ENCODE results near the gene GALNT15.

The GALNT15 gene

GRCh38 chr3:16234281-16234680, 59.8 kb downstream of the GALNT15 start:
- Mint-ChIP-seq H3K27ac (no peak overlapping the region), H3K27me3 (ENCODE audit: low read depth) (peaks cover 5% of the 10 kb centered on the region), H3K9me3 (no peaks in the 10 kb centered on the region), H3K4me1 (no peaks in the 10 kb centered on the region), H3K4me3 (no peak overlapping the region), H3K36me3 (ENCODE audit: low read depth) (no peaks in the 10 kb centered on the region)
- no peak for TF ChIP-seq CTCF (IDR thresholded peaks at IDR 0.05; ENCODE audit: unreplicated experiment in 3 of 3)

DNA sequence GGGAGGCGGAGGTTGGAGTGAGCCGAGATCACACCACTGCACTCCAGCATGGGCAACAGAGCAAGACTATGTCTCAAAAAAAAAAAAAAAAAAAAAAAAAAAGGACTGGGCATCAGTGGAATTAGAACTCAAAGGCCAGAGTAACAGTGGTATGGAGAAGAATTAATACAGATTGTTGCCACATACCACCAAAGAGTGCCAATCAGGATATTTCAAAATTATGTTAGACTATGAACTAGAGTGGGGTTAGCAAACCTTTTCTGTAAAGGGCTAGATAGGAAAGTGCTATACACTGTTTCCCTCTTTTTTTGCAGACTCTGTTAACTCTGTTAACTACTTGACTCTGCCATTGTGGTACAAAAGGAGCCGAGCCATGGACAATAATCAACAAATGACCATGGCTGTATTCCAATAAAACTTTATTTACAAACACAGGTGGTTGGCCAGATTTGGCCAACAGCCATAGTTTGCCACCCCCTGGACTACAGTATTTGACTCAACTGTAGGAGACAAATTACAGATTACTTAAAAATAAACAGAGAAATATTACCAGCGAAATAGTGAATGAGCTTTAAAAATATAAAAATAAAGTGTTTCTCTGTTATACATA, 61.7 kb downstream of the GALNT15 start:
- H3K36me3 Mint-ChIP-seq (ENCODE audit: low read depth) = no peaks in the 10 kb centered on the region
- H3K4me3 Mint-ChIP-seq = no peak overlapping the region
- no peaks in the 10 kb centered on the region for H3K4me1 Mint-ChIP-seq
- no peaks in the 10 kb centered on the region for H3K9me3 Mint-ChIP-seq
- peaks cover 5% of the 10 kb centered on the region for H3K27me3 Mint-ChIP-seq (ENCODE audit: low read depth)
- H3K27ac Mint-ChIP-seq = no peak overlapping the region
- no peak for TF ChIP-seq CTCF (IDR thresholded peaks at IDR 0.05; ENCODE audit: unreplicated experiment in 3 of 3)

DNA sequence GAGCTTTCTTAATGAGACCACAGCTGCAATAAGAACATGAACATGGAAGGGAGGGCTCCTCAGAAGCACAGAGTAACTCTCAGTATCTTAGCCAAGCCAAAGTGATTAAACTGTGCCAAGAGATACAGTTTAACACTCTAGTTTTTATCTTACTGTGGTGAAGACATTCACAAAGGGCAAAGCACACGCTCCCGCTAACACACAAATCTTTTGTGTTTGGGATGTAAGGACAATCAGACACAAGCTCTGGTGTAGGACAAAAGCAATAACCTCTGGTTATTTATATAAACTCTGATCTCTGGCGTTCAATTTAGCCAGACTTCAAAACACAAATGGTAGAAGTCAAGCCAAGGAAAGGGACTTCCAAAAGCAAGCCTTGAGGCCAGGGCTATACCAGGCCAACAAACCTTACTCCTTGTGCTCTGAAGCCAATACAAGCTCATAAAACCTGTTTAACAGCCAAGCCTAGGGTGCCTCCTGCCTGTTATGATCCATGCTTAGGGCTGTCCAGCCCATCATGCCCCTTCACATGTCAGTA, 62.4 kb downstream of the GALNT15 start:
- H3K36me3 Mint-ChIP-seq (ENCODE audit: low read depth) = no peaks in the 10 kb centered on the region
- no peaks in the 10 kb centered on the region for H3K4me1 Mint-ChIP-seq
- no peaks in the 10 kb centered on the region for H3K9me3 Mint-ChIP-seq
- peaks cover 8% of the 10 kb centered on the region for H3K27me3 Mint-ChIP-seq (ENCODE audit: low read depth)
- no peak for TF ChIP-seq CTCF (IDR thresholded peaks at IDR 0.05; ENCODE audit: unreplicated experiment in 3 of 3)
- H3K27ac Mint-ChIP-seq = no peak overlapping the region
- H3K4me3 Mint-ChIP-seq = no peak overlapping the region

- H3K4me1 Mint-ChIP-seq = no peaks in the 10 kb centered on the region
- H3K27ac Mint-ChIP-seq = no peak overlapping the region
- peaks cover 20% of the 10 kb centered on the region for H3K27me3 Mint-ChIP-seq (ENCODE audit: low read depth)
- no peak for TF ChIP-seq CTCF (IDR thresholded peaks at IDR 0.05; ENCODE audit: unreplicated experiment in 3 of 3)
- no peaks in the 10 kb centered on the region for H3K36me3 Mint-ChIP-seq (ENCODE audit: low read depth)
- no peak overlapping the region for H3K4me3 Mint-ChIP-seq
- no peaks in the 10 kb centered on the region for H3K9me3 Mint-ChIP-seq
These were observed 64.7 kb downstream of the GALNT15 start for GRCh38 chr3:16239086-16239770.

DNA sequence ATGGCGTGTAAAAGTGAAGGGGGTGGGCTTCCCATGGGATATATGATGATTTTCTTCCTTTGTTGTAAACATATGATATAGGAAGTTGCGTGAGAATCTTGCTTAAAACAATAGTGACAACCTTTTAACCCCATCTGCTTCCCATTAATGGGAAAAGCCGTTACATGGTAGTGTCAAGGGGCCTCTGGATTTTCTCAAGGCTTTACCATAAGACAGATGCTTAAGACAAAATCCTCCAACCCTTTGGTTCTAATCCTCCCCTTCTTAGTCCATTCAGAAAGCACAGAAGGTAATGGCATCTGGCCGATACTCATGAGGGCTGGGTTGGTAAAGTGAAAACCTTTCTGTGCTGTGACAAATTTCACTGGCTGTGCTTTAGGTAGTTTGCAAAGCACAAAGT, 65.3 kb downstream of the GALNT15 start:
- Mint-ChIP-seq H3K36me3 (ENCODE audit: low read depth) (no peaks in the 10 kb centered on the region), H3K4me1 (no peaks in the 10 kb centered on the region), H3K27ac (no peak overlapping the region), H3K4me3 (no peak overlapping the region), H3K9me3 (no peaks in the 10 kb centered on the region), H3K27me3 (ENCODE audit: low read depth) (peaks cover 15% of the 10 kb centered on the region)
- TF ChIP-seq CTCF (IDR thresholded peaks at IDR 0.05; ENCODE audit: unreplicated experiment in 3 of 3) = no peak

Data from nephron (organoid).